Upper lobe of left lung (tissue), 4 donors: ENCODE results near the gene TREM2.

Source experiments
- CTCF ChIP-seq, 6 experiments: fragments of 450-650 bp in 4 of 6; fragments of 200-600 bp in 2 of 6; sonication (generic) in 2 of 6; IDR thresholded peaks; one replicate each; pipeline ENCODE4 v1.5.1; 2016 to 2019; ENCODE audit warnings: antibody characterized with exemption in 6 of 6
- EP300 ChIP-seq, 4 donors: sonication (generic); formaldehyde crosslinking; IDR thresholded peaks; one replicate each; pipeline ENCODE4 v1.5.1; 2017; ENCODE audit warnings: antibody characterized with exemption in 4 of 4, control low read depth in 2 of 4
- POLR2A ChIP-seq, 4 donors: fragments of 450-650 bp; IDR thresholded peaks; one replicate each; pipeline ENCODE4 v1.5.1; 2016 to 2017; ENCODE audit warnings: antibody characterized with exemption in 4 of 4, mild to moderate bottlenecking in 2 of 4
- POLR2AphosphoS5 ChIP-seq, 2 donors: sonication (generic); formaldehyde crosslinking; IDR thresholded peaks; one replicate each; pipeline ENCODE4 v1.5.1; 2017; ENCODE audit warnings: antibody characterized with exemption in 2 of 2

DNA sequence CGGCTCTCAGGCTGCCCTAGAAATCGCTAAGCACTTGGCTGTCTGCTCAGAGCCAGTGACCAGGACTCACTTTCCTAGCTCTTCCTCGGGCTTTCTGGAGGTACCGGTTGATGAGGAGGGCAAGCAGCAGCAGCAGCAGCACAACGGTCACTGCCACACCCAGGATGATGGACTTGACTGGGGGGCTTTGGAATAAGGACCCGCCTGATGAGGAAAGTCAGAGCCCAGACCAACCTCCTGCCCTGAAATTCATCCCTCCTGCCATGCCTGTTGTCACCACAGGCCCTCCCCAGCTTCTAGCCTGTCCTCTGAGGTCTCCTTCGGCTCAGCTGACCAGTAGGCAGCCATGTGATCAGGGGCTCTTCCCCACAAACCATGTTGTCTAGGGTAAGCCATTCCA, 21.8 kb upstream of the TREM2 start:
- TF ChIP-seq CTCF (IDR thresholded peaks at IDR 0.05), result no peak
- no peak for TF ChIP-seq POLR2AphosphoS5 (IDR thresholded peaks at IDR 0.05)
- no peak for TF ChIP-seq POLR2A (IDR thresholded peaks at IDR 0.05)
- TF ChIP-seq EP300 (IDR thresholded peaks at IDR 0.05), result no peak
